ENCODE measurements around the gene SERF1B. TPM values are rescaled to one million over a fixed set of nuclear protein-coding genes. Genes with fewer than 3 reads are reported as not detected.
"Not testable (repeated sequence)": the region's sequence is repeated elsewhere in the genome, so short reads cannot be mapped to it uniquely, and the experiment has no call there.

The SERF1B gene
- total and polyA plus RNA-seq, 9 donors, result 16.0 to 38.7 (median 21.6) TPM

DNA sequence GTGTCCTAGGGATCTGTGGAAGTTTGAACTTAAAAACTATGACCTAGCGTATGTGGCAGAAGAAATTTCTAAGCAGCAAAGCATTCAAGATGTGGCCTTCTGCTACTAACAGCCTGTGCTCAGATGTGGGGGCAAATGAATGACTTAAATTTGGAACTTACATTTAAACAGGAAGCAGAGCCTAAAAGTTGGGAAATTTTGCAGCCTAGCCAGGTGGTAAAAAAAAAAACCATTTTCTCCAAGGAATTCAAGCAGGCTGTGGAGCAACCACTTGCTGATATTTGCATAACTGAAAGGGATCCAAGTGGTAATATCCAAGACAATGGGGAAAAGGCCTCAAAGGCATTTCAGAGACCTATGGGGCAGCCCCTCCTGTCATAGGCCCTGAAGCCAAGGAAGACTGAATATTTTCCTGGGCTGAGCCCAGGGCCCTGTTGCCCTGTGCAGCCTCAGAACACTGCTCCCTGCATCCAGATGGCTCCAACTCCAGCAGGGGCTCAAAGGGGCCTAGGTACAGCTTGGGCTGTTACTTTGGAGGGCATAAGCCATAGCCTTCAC, 63.9 kb downstream of the SERF1B start:
- H3K36me3 ChIP-seq; intact Hi-C loops (cut with DNase I): not testable (repeated sequence)
- WGBS, 3 donors, result no CpG with 5 or more reads among the region's 1 CpG

DNA sequence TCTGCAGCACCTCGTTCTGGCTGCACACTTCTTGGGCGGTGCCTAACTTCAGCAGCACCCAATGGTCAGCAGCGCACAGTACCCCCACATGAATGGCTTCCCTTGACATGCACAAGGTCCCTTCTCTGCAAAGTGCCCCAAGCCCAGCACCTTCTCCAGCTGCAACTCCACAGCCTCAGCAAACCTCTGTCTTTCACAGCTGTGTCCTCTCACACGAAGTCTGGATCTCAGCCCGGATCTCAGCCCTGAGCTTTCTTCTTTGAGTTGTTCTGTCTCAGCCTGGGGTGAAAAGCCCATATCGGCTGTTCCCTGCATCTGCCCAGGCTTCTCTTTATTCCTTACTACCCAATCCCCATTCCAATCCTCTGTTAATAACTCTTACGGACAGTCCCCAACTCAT, 66.7 kb downstream of the SERF1B start:
- H3K4me3 ChIP-seq; H3K27me3 ChIP-seq; H3K9me3 ChIP-seq; H3K36me3 ChIP-seq; intact Hi-C loops (cut with DNase I); H3K27ac ChIP-seq; DNase-seq; H3K4me1 ChIP-seq (ENCODE audit: insufficient read depth): not testable (repeated sequence)
- no CpG with 5 or more reads among the region's 7 CpGs for WGBS, 3 donors

More for the DNA sequence above, 63.9 kb downstream of the SERF1B start:
- H3K4me1 ChIP-seq (ENCODE audit: insufficient read depth); H3K4me3 ChIP-seq; H3K27me3 ChIP-seq; DNase-seq; H3K9me3 ChIP-seq; H3K27ac ChIP-seq: not testable (repeated sequence)

Small RNAs within 50 kb of the gene (small RNA-seq; reads per million reads assigned to genes)
- gene CDH12P2, result not detected

Other genes starting within 250 kb of the SERF1B start
- 10 to 100 TPM; 28.3 to 78.8 (median 50.2) TPM for gene SMN2, start 24.4 kb downstream of the SERF1B start, total RNA-seq
- 10 to 100 TPM; 23.3 to 27.2 TPM for gene SMN2, start 24.4 kb downstream of the SERF1B start, polyA plus RNA-seq

Data from ovary (tissue), 9 donors.